PFSK-1 (cell line): Measurements from ENCODE around the gene SLC17A8.

Experiments
- FOXP2 ChIP-seq: optimal IDR thresholded peaks from 2 replicates; pipeline ENCODE3; 2011; ENCODE audit warnings: borderline replicate concordance, control low read depth, inconsistent platforms; ENCODE audit not compliant: insufficient read depth; ENCODE audit errors: extremely low read length, extremely low read depth
- POLR2AphosphoS5 ChIP-seq: IDR thresholded peaks from 2 replicates; pipeline ENCODE4 v1.6.1; 2012; ENCODE audit warnings: low read depth, mild to moderate bottlenecking, control low read depth, low read length, moderate library complexity
- REST ChIP-seq, 2 experiments: IDR thresholded peaks; 2 replicates each; pipeline versions ENCODE4 v1.6.1 to v1.8.0; 2011 to 2012; ENCODE audit warnings: low read depth in 2 of 2, low read length in 2 of 2, control low read depth in 1 of 2, inconsistent platforms in 1 of 2, mild to moderate bottlenecking in 1 of 2, moderate library complexity in 1 of 2; ENCODE audit not compliant: insufficient read depth in 1 of 2
- SIN3A ChIP-seq: IDR thresholded peaks from 2 replicates; pipeline ENCODE4 v1.6.1; 2012; ENCODE audit warnings: mild to moderate bottlenecking, low read length, moderate library complexity, borderline replicate concordance; ENCODE audit not compliant: insufficient read depth
- TAF1 ChIP-seq: IDR thresholded peaks from 2 replicates; pipeline ENCODE4 v1.6.1; 2012; ENCODE audit warnings: low read length, control low read depth, borderline replicate concordance; ENCODE audit not compliant: insufficient read depth

- no peak for TF ChIP-seq REST (IDR thresholded peaks at IDR 0.05; ENCODE audit: insufficient read depth in 1 of 2, low read depth in 2 of 2, low read length in 2 of 2)
- TF ChIP-seq TAF1: no peak
- no peak for TF ChIP-seq POLR2AphosphoS5
- TF ChIP-seq FOXP2: no peak
- no peak for TF ChIP-seq SIN3A
Measured at GRCh38 chr12:100382338-100382737, 25.5 kb downstream of the SLC17A8 start.
